ENCODE results near the gene ABCA4. TPM values are rescaled to one million over a fixed set of nuclear protein-coding genes. Genes with fewer than 3 reads are reported as not detected.

ABCA4 gene
- total RNA-seq, 1 donor from 2014 or later = 0.19 TPM

- no peak for DNase-seq (ENCODE audit: low spot score)
- intact Hi-C loops (cut with DNase I) = no loop called here
These were observed 100.0 kb downstream of the ABCA4 start for GRCh38 chr1:94020764-94021579.

GRCh38 chr1:94019327-94019726 is 101.6 kb downstream of the ABCA4 start:
- intact Hi-C loops (cut with DNase I) = no loop called here
- no peak for DNase-seq (ENCODE audit: low spot score)

- DNase-seq (ENCODE audit: low spot score) = no peak
- intact Hi-C loops (cut with DNase I) = no loop called here
These were observed 103.7 kb downstream of the ABCA4 start for GRCh38 chr1:94017155-94017829.

- intact Hi-C loops (cut with DNase I) = no loop called here
- DNase-seq (ENCODE audit: low spot score) = no peak
These were observed 105.5 kb downstream of the ABCA4 start for GRCh38 chr1:94015489-94015817.

GRCh38 chr1:94014635-94015488 is 106.1 kb downstream of the ABCA4 start:
- intact Hi-C loops (cut with DNase I) = no loop called here
- no peak for DNase-seq (ENCODE audit: low spot score)

GRCh38 chr1:94014087-94014486 is 106.9 kb downstream of the ABCA4 start:
- DNase-seq (ENCODE audit: low spot score) = no peak
- intact Hi-C loops (cut with DNase I) = no loop called here

GRCh38 chr1:94013367-94013878 is 107.5 kb downstream of the ABCA4 start:
- intact Hi-C loops (cut with DNase I) = no loop called here
- peak; percentile 41 for DNase-seq (ENCODE audit: low spot score)

GRCh38 chr1:94012708-94013366 is 108.1 kb downstream of the ABCA4 start:
- no peak for DNase-seq (ENCODE audit: low spot score)
- intact Hi-C loops (cut with DNase I) = no loop called here

GRCh38 chr1:94011709-94012595 is 109.0 kb downstream of the ABCA4 start:
- peak; percentile 24 for DNase-seq (ENCODE audit: low spot score)
- intact Hi-C loops (cut with DNase I) = no loop called here

GRCh38 chr1:94011129-94011528 is 109.8 kb downstream of the ABCA4 start:
- DNase-seq (ENCODE audit: low spot score) = peak; percentile 75
- intact Hi-C loops (cut with DNase I) = no loop called here

- intact Hi-C loops (cut with DNase I) = no loop called here
- DNase-seq (ENCODE audit: low spot score) = no peak
These were observed 111.6 kb downstream of the ABCA4 start for GRCh38 chr1:94009304-94009703.

- DNase-seq (ENCODE audit: low spot score) = no peak
- intact Hi-C loops (cut with DNase I) = no loop called here
These were observed 114.3 kb downstream of the ABCA4 start for GRCh38 chr1:94006604-94007003.

- DNase-seq (ENCODE audit: low spot score) = no peak
- intact Hi-C loops (cut with DNase I) = no loop called here
These were observed 116.0 kb downstream of the ABCA4 start for GRCh38 chr1:94004924-94005323.

GRCh38 chr1:94002046-94002787 is 118.7 kb downstream of the ABCA4 start:
- intact Hi-C loops (cut with DNase I) = no loop called here
- no peak for DNase-seq (ENCODE audit: low spot score)

GRCh38 chr1:94001397-94002045 is 119.4 kb downstream of the ABCA4 start:
- no peak for DNase-seq (ENCODE audit: low spot score)
- intact Hi-C loops (cut with DNase I) = no loop called here

GRCh38 chr1:94000510-94001282 is 120.3 kb downstream of the ABCA4 start:
- DNase-seq (ENCODE audit: low spot score) = no peak
- intact Hi-C loops (cut with DNase I) = no loop called here

All from cardiac septum (tissue), 1 donor.